HG03565 (cell line): ENCODE data around the gene GFOD1.

Experiments used
- ATAC-seq: cut with Tn5 transposase; IDR thresholded peaks from one replicate; pipeline ENCODE4 v1.9.1; 2021; ENCODE audit warnings: mild to moderate bottlenecking, moderate library complexity; ENCODE audit not compliant: unreplicated experiment

The GFOD1 gene

GRCh38 chr6:13383328-13384163, 103.9 kb downstream of the GFOD1 start:
- ATAC-seq, result peak; percentile 94

- ATAC-seq, result no peak
These were observed 106.6 kb downstream of the GFOD1 start for GRCh38 chr6:13380761-13381160.

GRCh38 chr6:13378669-13379590, 108.5 kb downstream of the GFOD1 start:
- ATAC-seq, result no peak

GRCh38 chr6:13377054-13377758, 110.2 kb downstream of the GFOD1 start:
- no peak for ATAC-seq

DNA sequence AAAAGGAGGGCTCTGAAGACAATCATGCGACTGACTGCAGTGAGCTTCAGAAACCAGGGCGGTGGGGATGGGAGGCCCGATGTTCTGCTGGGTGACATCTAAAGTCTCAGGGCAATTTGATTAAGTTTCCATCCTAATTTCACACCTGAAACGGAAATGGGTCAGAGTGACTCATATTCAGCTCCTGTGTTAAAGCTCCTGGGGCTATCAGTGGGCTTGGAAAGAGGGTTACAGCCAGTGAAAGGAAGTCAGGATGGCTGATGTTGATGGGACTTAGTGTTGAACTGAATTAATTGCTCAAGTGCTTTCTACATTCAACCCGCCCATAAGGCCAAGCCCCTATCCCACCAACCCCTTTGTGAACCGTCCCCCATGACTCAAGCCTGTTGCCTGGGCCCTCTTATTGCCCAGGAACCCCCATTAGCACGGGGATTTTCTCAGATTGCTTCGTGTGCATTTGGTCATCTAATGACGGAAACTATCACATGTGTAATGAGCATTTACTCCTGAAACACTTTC, 112.0 kb downstream of the GFOD1 start:
- ATAC-seq, result peak; percentile 66

DNA sequence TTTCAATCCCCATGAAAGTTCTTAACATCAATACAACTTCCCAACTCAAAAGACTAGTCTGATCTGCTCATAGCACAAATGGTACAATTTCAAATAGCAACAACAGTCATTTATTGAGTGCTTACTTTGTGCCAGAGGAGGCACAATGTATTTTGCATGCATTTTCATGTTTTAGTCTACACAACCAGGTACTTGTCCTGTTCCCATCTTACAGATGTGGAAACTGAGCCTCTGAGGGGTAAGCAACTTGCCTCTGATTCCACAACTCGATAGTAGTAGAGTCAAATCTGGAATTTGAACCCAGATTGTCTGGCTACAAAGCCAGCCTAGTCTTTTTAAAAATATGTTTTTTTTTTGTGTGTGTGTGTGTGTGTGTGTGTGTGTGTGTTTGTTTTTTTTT, 113.5 kb downstream of the GFOD1 start:
- no peak for ATAC-seq

- ATAC-seq, result no peak
These were observed 113.9 kb downstream of the GFOD1 start for GRCh38 chr6:13373488-13373886.

DNA sequence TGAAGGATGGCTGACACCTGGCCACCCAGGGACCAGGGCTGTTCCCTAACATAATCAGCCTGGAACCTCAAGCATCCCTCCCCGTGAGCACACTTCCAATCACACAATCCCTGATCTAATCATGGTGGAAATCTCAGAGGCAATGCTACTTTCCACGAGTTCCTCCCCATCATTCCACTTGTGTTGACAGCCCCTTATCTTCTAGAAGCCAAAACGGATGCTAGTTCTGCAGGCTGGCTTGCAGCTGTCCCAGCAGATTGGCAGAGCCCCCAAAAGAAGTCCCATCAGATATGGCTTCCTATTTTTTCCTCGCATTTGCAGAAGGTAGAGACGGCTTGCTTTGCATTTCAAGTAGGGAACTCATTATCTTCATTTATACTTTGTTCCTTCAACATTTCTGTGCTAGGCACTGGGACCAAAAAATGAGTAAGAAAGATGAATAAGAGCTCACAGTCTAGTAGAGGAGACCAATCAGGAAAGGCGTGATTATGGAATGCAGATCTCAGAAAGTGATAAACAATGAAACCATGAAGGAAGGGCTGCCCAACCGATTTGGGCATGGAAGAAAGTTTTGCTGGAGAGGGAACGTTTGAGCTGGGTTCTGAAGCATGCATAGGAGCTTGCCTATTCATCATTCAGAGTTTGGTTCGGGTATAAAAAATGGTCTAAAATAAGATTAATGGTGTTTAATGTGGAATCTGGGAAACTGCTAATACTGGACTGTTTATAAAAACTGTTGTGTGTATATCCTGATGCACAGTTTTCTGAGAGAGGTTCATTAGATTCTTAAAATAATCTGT, 114.5 kb downstream of the GFOD1 start:
- ATAC-seq, result no peak

GRCh38 chr6:13372076-13372475, 115.3 kb downstream of the GFOD1 start:
- no peak for ATAC-seq

GRCh38 chr6:13371421-13372072, 115.9 kb downstream of the GFOD1 start:
- no peak for ATAC-seq

- no peak for ATAC-seq
These were observed 116.8 kb downstream of the GFOD1 start for GRCh38 chr6:13370623-13371022.

DNA sequence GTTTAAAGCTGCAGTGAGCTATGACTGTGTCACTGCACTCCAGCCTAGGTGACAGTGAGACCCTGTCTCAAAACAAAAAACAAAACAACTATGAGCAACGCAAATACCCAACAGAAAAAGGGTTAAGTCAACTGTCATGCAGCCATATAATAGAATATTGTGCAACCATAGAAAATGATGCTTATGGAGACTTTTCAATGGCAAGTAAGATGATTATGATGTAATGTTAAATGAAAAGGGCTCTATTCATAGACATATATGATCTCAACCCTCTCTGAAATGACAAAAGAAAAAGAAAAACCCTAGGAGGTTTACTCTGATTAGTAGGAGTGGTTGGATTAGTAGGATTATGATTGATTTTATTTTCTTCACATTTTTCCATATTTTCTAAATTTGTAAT, 117.8 kb downstream of the GFOD1 start:
- no peak for ATAC-seq

- ATAC-seq, result no peak
These were observed 118.7 kb downstream of the GFOD1 start for GRCh38 chr6:13368731-13369115.

- no peak for ATAC-seq
These were observed 119.2 kb downstream of the GFOD1 start for GRCh38 chr6:13368079-13368730.

- no peak for ATAC-seq
These were observed 120.0 kb downstream of the GFOD1 start for GRCh38 chr6:13367396-13367795.

GRCh38 chr6:13365320-13365719, 122.1 kb downstream of the GFOD1 start:
- no peak for ATAC-seq

GRCh38 chr6:13364842-13365241, 122.6 kb downstream of the GFOD1 start:
- no peak for ATAC-seq

GRCh38 chr6:13362412-13362811, 125.0 kb downstream of the GFOD1 start:
- no peak for ATAC-seq
